Ovary (tissue), 3 donors: ENCODE data around the gene MRPS5.

Experiments used
- EP300 ChIP-seq: sonication (generic); formaldehyde crosslinking; IDR thresholded peaks from one replicate; pipeline ENCODE4 v1.6.1; 2017; ENCODE audit warnings: antibody characterized with exemption
- POLR2A ChIP-seq: fragments of 450-650 bp; IDR thresholded peaks from one replicate; pipeline ENCODE4 v1.6.1; 2017; ENCODE audit warnings: antibody characterized with exemption, mild to moderate bottlenecking, moderate library complexity
- TF ChIP-seq, protein P1 (sequence below), 3 donors: fragments of 450-650 bp in 2 of 3; fragments of 200-600 bp in 1 of 3; IDR thresholded peaks; one replicate each; pipeline versions ENCODE4 v1.5.1 to v1.8.0; 2016 to 2022; ENCODE audit warnings: antibody characterized with exemption in 3 of 3, mild to moderate bottlenecking in 1 of 3
- donor health status: DM: no; HTN: no; CAD: no.

DNA sequence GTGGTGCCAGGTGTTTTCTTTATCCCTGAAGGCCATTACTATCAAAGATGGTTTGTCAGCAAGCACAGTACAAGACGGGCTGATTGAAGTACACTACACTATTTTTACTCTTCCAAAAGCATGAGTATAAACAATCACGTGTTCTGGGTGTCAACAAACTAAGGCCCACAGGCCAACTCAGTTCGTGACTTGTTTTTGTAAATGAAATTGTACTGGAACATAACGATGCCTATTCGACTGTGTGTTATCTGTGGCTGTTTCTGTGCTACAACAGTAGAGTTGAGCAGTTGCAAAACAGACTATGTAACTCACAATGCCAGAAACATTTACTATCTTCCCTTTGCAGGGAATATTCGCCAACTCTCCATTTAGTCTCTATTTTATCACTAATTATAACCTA is 12.3 kb downstream of the MRPS5 start:
- TF ChIP-seq, protein P1, sequence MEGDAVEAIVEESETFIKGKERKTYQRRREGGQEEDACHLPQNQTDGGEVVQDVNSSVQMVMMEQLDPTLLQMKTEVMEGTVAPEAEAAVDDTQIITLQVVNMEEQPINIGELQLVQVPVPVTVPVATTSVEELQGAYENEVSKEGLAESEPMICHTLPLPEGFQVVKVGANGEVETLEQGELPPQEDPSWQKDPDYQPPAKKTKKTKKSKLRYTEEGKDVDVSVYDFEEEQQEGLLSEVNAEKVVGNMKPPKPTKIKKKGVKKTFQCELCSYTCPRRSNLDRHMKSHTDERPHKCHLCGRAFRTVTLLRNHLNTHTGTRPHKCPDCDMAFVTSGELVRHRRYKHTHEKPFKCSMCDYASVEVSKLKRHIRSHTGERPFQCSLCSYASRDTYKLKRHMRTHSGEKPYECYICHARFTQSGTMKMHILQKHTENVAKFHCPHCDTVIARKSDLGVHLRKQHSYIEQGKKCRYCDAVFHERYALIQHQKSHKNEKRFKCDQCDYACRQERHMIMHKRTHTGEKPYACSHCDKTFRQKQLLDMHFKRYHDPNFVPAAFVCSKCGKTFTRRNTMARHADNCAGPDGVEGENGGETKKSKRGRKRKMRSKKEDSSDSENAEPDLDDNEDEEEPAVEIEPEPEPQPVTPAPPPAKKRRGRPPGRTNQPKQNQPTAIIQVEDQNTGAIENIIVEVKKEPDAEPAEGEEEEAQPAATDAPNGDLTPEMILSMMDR (IDR thresholded peaks at IDR 0.05) = no peak
- TF ChIP-seq POLR2A (no peak), EP300 (no peak)
